Endothelial cell of umbilical vein (primary cell): ENCODE measurements around the gene ITGAE.

Experiments used
- EZH2 ChIP-seq: IDR thresholded peaks from 2 replicates; pipeline ENCODE4 v1.6.1; 2012; ENCODE audit warnings: borderline replicate concordance, low read depth, mild to moderate bottlenecking, moderate library complexity, low read length, inconsistent platforms; ENCODE audit not compliant: severe bottlenecking
- FOS ChIP-seq: IDR thresholded peaks from 2 replicates; pipeline ENCODE4 v1.6.1; 2011; ENCODE audit warnings: mild to moderate bottlenecking, low read length, moderate library complexity, borderline replicate concordance; ENCODE audit not compliant: insufficient read depth
- GATA2 ChIP-seq: IDR thresholded peaks from 2 replicates; pipeline ENCODE4 v1.7.0; 2011; ENCODE audit warnings: low read depth, mild to moderate bottlenecking, moderate library complexity, mixed read lengths, low read length; ENCODE audit not compliant: insufficient read length, insufficient read depth
- MAX ChIP-seq: IDR thresholded peaks from 2 replicates; pipeline ENCODE4 v1.6.1; 2011; ENCODE audit not compliant: insufficient read depth, insufficient read length
- MYC ChIP-seq: IDR thresholded peaks from one replicate; pipeline ENCODE4 v1.6.1; 2011; ENCODE audit warnings: mild to moderate bottlenecking, low read depth, low read length
- POLR2A ChIP-seq: IDR thresholded peaks from 2 replicates; pipeline ENCODE4 v1.6.1; 2012; ENCODE audit warnings: low read depth, mild to moderate bottlenecking, control low read depth, low read length
- POLR2AphosphoS5 ChIP-seq: IDR thresholded peaks from 2 replicates; pipeline ENCODE4 v1.6.1; 2012; ENCODE audit warnings: low read depth, mild to moderate bottlenecking, control low read depth, low read length, moderate library complexity; ENCODE audit not compliant: insufficient read depth
- TF ChIP-seq, protein P1 (sequence below), 2 donors: IDR thresholded peaks; 1 replicate in 1 of 2; 2 replicates in 1 of 2; pipeline ENCODE4 v1.5.1; 2011; ENCODE audit warnings: low read length in 2 of 2, mild to moderate bottlenecking in 2 of 2, moderate library complexity in 2 of 2, control low read depth in 1 of 2, inconsistent platforms in 1 of 2, low read depth in 1 of 2; ENCODE audit not compliant: insufficient read depth in 1 of 2; ENCODE audit errors: extremely low read depth in 1 of 2

DNA sequence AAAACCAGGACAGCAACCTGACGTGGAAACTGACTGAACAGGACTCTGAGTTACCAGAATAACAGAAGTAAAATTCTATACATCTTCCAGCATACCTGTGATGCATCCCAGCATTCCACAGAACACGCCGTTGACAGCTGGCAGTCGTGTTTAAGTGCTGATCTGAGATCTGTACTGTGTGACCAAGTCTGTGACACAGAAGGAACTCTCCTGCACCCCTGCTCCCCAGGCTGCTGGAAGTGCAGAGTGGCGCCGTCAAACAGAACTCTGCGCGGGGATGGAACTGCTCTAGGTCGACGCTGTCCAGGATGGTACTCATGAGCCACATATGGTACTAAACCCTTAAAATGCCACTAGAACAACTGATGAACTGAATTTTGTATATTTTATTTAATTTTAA lies 804 bp upstream of the ITGAE start:
- TF ChIP-seq EZH2 = no peak
- TF ChIP-seq, protein P1, sequence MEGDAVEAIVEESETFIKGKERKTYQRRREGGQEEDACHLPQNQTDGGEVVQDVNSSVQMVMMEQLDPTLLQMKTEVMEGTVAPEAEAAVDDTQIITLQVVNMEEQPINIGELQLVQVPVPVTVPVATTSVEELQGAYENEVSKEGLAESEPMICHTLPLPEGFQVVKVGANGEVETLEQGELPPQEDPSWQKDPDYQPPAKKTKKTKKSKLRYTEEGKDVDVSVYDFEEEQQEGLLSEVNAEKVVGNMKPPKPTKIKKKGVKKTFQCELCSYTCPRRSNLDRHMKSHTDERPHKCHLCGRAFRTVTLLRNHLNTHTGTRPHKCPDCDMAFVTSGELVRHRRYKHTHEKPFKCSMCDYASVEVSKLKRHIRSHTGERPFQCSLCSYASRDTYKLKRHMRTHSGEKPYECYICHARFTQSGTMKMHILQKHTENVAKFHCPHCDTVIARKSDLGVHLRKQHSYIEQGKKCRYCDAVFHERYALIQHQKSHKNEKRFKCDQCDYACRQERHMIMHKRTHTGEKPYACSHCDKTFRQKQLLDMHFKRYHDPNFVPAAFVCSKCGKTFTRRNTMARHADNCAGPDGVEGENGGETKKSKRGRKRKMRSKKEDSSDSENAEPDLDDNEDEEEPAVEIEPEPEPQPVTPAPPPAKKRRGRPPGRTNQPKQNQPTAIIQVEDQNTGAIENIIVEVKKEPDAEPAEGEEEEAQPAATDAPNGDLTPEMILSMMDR (IDR thresholded peaks at IDR 0.05; ENCODE audit: extremely low read depth in 1 of 2, insufficient read depth in 1 of 2, low read depth in 1 of 2, low read length in 2 of 2) = no peak
- no peak for TF ChIP-seq POLR2AphosphoS5
- TF ChIP-seq POLR2A = no peak
- no peak for TF ChIP-seq FOS
- no peak for TF ChIP-seq MAX
- no peak for TF ChIP-seq MYC
- no peak for TF ChIP-seq GATA2
